ENCODE data around the gene CIROP. TPM values are rescaled to one million over a fixed set of nuclear protein-coding genes. Genes with fewer than 3 reads are reported as not detected.

CIROP gene
- total and polyA plus RNA-seq, 9 of the 15 experiments (the other 6 are each of a cell fraction or from before 2014, with no cell fraction given): not detected

DNA sequence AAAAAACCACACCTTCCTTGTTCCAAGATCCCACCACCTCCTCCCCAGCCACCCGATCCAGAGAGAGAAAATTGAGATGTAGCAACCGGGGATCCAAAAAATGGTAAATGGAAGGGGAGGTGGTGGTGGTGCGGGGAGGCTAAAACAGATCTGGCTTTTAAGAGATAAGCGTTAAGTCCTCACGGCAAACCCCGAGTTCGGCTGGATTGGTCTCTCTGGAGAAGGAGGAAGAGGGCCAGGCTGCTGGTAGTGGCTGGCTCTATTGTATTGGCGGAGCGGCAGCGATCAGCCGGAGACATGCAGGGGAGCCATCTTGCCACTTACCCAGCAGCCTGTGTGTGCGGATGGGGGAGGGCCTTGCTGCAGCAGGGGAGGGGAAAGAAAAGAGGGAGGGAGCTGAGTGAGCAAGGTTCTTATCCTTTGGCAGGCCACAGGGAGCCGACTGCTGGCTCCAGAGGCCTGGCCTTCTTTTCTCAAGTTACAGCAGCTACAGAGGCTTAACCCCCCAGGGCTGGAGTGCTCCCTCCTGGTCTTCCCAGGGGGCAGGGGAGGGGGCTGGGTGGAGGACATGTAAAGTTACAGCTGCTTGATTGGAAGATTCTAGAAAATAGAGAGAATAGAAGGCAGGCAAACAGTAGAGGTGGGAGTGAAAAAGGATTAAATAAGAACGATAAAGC is 33.4 kb downstream of the CIROP start (continued):
- TF ChIP-seq, protein P1, sequence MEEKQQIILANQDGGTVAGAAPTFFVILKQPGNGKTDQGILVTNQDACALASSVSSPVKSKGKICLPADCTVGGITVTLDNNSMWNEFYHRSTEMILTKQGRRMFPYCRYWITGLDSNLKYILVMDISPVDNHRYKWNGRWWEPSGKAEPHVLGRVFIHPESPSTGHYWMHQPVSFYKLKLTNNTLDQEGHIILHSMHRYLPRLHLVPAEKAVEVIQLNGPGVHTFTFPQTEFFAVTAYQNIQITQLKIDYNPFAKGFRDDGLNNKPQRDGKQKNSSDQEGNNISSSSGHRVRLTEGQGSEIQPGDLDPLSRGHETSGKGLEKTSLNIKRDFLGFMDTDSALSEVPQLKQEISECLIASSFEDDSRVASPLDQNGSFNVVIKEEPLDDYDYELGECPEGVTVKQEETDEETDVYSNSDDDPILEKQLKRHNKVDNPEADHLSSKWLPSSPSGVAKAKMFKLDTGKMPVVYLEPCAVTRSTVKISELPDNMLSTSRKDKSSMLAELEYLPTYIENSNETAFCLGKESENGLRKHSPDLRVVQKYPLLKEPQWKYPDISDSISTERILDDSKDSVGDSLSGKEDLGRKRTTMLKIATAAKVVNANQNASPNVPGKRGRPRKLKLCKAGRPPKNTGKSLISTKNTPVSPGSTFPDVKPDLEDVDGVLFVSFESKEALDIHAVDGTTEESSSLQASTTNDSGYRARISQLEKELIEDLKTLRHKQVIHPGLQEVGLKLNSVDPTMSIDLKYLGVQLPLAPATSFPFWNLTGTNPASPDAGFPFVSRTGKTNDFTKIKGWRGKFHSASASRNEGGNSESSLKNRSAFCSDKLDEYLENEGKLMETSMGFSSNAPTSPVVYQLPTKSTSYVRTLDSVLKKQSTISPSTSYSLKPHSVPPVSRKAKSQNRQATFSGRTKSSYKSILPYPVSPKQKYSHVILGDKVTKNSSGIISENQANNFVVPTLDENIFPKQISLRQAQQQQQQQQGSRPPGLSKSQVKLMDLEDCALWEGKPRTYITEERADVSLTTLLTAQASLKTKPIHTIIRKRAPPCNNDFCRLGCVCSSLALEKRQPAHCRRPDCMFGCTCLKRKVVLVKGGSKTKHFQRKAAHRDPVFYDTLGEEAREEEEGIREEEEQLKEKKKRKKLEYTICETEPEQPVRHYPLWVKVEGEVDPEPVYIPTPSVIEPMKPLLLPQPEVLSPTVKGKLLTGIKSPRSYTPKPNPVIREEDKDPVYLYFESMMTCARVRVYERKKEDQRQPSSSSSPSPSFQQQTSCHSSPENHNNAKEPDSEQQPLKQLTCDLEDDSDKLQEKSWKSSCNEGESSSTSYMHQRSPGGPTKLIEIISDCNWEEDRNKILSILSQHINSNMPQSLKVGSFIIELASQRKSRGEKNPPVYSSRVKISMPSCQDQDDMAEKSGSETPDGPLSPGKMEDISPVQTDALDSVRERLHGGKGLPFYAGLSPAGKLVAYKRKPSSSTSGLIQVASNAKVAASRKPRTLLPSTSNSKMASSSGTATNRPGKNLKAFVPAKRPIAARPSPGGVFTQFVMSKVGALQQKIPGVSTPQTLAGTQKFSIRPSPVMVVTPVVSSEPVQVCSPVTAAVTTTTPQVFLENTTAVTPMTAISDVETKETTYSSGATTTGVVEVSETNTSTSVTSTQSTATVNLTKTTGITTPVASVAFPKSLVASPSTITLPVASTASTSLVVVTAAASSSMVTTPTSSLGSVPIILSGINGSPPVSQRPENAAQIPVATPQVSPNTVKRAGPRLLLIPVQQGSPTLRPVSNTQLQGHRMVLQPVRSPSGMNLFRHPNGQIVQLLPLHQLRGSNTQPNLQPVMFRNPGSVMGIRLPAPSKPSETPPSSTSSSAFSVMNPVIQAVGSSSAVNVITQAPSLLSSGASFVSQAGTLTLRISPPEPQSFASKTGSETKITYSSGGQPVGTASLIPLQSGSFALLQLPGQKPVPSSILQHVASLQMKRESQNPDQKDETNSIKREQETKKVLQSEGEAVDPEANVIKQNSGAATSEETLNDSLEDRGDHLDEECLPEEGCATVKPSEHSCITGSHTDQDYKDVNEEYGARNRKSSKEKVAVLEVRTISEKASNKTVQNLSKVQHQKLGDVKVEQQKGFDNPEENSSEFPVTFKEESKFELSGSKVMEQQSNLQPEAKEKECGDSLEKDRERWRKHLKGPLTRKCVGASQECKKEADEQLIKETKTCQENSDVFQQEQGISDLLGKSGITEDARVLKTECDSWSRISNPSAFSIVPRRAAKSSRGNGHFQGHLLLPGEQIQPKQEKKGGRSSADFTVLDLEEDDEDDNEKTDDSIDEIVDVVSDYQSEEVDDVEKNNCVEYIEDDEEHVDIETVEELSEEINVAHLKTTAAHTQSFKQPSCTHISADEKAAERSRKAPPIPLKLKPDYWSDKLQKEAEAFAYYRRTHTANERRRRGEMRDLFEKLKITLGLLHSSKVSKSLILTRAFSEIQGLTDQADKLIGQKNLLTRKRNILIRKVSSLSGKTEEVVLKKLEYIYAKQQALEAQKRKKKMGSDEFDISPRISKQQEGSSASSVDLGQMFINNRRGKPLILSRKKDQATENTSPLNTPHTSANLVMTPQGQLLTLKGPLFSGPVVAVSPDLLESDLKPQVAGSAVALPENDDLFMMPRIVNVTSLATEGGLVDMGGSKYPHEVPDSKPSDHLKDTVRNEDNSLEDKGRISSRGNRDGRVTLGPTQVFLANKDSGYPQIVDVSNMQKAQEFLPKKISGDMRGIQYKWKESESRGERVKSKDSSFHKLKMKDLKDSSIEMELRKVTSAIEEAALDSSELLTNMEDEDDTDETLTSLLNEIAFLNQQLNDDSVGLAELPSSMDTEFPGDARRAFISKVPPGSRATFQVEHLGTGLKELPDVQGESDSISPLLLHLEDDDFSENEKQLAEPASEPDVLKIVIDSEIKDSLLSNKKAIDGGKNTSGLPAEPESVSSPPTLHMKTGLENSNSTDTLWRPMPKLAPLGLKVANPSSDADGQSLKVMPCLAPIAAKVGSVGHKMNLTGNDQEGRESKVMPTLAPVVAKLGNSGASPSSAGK (IDR thresholded peaks at IDR 0.05): no peak
- TF ChIP-seq, protein P2, sequence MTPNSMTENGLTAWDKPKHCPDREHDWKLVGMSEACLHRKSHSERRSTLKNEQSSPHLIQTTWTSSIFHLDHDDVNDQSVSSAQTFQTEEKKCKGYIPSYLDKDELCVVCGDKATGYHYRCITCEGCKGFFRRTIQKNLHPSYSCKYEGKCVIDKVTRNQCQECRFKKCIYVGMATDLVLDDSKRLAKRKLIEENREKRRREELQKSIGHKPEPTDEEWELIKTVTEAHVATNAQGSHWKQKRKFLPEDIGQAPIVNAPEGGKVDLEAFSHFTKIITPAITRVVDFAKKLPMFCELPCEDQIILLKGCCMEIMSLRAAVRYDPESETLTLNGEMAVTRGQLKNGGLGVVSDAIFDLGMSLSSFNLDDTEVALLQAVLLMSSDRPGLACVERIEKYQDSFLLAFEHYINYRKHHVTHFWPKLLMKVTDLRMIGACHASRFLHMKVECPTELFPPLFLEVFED (CRISPR knock-in tag; conservative IDR thresholded peaks at IDR 0.05): 0 out of 2 replicates have a peak, but pooled peaks have one; percentile 7
- TF ChIP-seq, protein P3, sequence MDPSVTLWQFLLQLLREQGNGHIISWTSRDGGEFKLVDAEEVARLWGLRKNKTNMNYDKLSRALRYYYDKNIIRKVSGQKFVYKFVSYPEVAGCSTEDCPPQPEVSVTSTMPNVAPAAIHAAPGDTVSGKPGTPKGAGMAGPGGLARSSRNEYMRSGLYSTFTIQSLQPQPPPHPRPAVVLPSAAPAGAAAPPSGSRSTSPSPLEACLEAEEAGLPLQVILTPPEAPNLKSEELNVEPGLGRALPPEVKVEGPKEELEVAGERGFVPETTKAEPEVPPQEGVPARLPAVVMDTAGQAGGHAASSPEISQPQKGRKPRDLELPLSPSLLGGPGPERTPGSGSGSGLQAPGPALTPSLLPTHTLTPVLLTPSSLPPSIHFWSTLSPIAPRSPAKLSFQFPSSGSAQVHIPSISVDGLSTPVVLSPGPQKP (CRISPR knock-in tag; IDR thresholded peaks at IDR 0.05): no peak
- TF ChIP-seq, protein P4, sequence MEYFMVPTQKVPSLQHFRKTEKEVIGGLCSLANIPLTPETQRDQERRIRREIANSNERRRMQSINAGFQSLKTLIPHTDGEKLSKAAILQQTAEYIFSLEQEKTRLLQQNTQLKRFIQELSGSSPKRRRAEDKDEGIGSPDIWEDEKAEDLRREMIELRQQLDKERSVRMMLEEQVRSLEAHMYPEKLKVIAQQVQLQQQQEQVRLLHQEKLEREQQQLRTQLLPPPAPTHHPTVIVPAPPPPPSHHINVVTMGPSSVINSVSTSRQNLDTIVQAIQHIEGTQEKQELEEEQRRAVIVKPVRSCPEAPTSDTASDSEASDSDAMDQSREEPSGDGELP (CRISPR knock-in tag; IDR thresholded peaks at IDR 0.05; ENCODE audit: borderline replicate concordance): peak; percentile 86
- TF ChIP-seq ZNF644 (tag; IDR thresholded peaks at IDR 0.05; ENCODE audit: low read depth) (0 out of 2 replicates have a peak, but pooled peaks have one; percentile 24), PML (IDR thresholded peaks at IDR 0.05; ENCODE audit: low read length) (peak; percentile 60; the same call in 1 of the 2 replicates), RBBP5 (IDR thresholded peaks at IDR 0.05; ENCODE audit: borderline replicate concordance, insufficient read depth, low read length, poor library complexity, severe bottlenecking) (peak; percentile 76)
- TF ChIP-seq, protein P5, sequence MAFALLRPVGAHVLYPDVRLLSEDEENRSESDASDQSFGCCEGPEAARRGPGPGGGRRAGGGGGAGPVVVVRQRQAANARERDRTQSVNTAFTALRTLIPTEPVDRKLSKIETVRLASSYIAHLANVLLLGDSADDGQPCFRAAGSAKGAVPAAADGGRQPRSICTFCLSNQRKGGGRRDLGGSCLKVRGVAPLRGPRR (CRISPR knock-in tag; IDR thresholded peaks at IDR 0.05): no peak
- TF ChIP-seq, protein P6, sequence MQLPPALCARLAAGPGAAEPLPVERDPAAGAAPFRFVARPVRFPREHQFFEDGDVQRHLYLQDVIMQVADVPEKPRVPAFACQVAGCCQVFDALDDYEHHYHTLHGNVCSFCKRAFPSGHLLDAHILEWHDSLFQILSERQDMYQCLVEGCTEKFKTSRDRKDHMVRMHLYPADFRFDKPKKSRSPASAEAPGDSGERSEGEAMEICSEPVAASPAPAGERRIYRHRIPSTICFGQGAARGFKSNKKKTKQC (CRISPR knock-in tag; IDR thresholded peaks at IDR 0.05): no peak

All from K562 (cell line).